Fibroblast of villous mesenchyme (primary cell): ENCODE measurements around the gene IL12A. TPM values are rescaled to one million over a fixed set of nuclear protein-coding genes. Genes with fewer than 3 reads are reported as not detected.
A peak's percentile ranks its signal among the peaks of the same experiment; 100 is the strongest.

Experiments
- DNase-seq: peaks from one replicate; pipeline ENCODE4 v3.0.0-alpha.2; 2010; ENCODE audit warnings: low read depth
- H3K4me3 ChIP-seq: 2 replicates; pipeline ENCODE4 v1.5.1; 2011; ENCODE audit warnings: low read depth, mild to moderate bottlenecking, low read length
- total RNA-seq: library from RNA; depleted of rRNA; stranded (reverse); fragments of >200 nt; gene quantifications from 2 replicates; pipeline ENCODE4 v1.2.3, GENCODE V29; 2012
- TF ChIP-seq, protein P1 (sequence below): IDR thresholded peaks from 2 replicates; pipeline ENCODE4 v1.5.1; 2012; ENCODE audit warnings: low read depth, mild to moderate bottlenecking, low read length; ENCODE audit not compliant: insufficient read depth

The IL12A gene
- total RNA-seq, 1 donor = 2.2 TPM

- TF ChIP-seq, protein P1, sequence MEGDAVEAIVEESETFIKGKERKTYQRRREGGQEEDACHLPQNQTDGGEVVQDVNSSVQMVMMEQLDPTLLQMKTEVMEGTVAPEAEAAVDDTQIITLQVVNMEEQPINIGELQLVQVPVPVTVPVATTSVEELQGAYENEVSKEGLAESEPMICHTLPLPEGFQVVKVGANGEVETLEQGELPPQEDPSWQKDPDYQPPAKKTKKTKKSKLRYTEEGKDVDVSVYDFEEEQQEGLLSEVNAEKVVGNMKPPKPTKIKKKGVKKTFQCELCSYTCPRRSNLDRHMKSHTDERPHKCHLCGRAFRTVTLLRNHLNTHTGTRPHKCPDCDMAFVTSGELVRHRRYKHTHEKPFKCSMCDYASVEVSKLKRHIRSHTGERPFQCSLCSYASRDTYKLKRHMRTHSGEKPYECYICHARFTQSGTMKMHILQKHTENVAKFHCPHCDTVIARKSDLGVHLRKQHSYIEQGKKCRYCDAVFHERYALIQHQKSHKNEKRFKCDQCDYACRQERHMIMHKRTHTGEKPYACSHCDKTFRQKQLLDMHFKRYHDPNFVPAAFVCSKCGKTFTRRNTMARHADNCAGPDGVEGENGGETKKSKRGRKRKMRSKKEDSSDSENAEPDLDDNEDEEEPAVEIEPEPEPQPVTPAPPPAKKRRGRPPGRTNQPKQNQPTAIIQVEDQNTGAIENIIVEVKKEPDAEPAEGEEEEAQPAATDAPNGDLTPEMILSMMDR = no peak
- no peak for DNase-seq
- no peak overlapping the region for H3K4me3 ChIP-seq
Observed at GRCh38 chr3:159991591-159991990, 3.0 kb downstream of the IL12A start.

- DNase-seq = peak; percentile 20
- H3K4me3 ChIP-seq = no peak overlapping the region
- TF ChIP-seq, protein P1 = no peak
Observed at GRCh38 chr3:159992589-159992988, 4.0 kb downstream of the IL12A start.

DNA sequence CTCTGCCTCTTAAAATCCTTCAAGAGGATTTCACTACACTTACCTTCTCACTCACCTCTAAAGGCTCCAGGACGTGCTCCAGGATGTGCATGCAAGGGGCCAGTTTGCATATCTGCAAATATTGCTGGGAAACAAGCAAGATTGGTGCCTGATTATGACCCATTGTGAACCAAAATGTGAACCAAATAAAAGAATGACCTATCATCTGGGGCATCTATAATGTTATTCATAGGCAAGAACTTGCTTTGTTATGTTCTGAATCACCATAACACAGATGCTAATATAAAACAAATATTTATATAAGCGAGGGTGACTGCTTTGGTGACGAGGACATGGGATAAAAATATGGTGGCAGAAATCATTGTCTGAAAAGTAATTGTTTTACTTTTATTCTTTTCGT lies 5.5 kb downstream of the IL12A start:
- TF ChIP-seq, protein P1 = no peak
- no peak overlapping the region for H3K4me3 ChIP-seq
- DNase-seq = no peak

DNA sequence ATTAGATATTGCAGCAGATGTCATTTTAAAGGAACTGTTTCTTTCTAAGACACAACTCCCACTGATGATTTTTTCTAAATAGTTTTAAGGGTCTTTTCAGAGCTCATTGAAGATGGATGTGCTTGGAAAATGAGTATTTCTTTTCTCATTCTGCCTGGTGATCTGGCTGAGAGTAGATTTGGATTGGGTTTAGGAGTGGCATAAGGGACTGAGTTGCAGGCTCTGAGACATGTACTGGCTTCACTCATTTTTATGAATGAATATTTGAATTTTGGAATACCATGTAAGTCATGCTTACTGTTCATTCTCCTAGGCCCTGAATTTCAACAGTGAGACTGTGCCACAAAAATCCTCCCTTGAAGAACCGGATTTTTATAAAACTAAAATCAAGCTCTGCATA lies 6.5 kb downstream of the IL12A start:
- no peak overlapping the region for H3K4me3 ChIP-seq
- no peak for DNase-seq
- TF ChIP-seq, protein P1 = no peak

DNA sequence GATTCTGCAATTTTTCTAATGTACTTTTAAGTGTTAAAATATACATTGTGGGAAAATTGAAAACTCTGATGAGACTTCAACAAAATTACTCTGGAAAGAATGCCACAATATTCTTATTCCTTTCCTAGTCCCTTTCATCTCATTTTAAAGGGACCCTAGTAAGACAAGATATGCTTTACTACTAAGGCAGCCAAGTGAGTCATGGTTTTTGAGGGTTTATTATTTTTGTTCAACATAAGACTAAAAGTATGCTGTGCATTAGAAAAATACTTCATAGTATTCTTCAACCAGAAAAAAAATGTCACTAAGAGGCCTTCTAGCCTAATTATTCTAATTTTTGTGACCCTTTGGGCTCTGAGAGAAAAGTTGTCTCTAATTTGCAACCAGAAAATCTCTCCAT lies 7.4 kb downstream of the IL12A start:
- DNase-seq = peak; percentile 14
- no peak overlapping the region for H3K4me3 ChIP-seq
- TF ChIP-seq, protein P1 = no peak

DNA sequence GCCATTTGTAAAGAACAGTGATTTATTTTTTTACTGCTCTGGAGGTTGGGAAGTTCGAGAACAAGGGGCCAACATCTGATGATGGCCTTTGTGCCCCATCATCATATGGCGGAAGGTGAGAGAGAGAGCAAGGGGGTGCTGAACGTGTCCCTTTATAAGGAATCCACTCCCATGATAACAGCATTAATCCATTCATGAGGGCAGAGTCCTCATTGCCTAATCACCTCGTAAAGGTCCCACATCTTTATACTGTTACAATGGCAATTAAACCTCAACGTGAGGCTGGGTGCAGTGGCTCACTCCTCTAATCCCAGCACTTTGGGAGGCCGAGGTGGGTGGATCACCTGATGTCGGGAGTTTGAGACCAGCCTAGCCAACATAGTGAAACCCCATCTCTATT lies 8.3 kb downstream of the IL12A start:
- DNase-seq = no peak
- TF ChIP-seq, protein P1 = no peak
- H3K4me3 ChIP-seq = no peak overlapping the region

DNA sequence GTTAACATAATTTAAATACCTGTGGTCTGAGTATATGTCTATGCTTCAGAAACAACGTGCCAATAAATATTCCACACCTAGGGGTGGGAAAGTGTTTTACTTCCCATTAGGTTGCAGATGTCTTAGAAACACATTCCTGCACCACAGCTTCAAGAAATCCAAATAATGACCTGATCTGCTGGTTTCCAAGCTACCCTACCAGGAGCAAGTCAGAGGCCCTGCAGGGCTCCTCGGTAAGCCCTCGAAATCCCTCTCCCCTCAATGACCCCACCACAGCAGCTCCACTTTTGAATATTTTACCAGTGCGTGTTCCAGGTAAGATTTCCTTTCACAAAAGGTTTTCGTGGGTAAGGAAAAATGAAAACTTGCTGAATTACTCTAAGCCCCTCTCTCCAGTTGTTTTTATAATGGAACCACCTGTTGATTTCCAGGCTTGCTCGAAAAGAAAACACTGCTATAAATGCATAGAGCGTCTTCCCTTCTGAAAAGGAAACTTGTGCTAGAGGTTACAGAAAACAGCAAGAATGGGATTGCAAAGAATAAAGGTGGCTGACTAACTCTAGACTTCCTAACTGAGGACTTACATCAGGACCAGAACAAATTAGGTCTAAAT lies 12.6 kb downstream of the IL12A start:
- no peak for DNase-seq
- no peak overlapping the region for H3K4me3 ChIP-seq
- TF ChIP-seq, protein P1 = no peak
